GM18870 (cell line): ENCODE measurements around the gene COPZ1.

ENCODE experiments used
- ATAC-seq: cut with Tn5 transposase; IDR thresholded peaks from one replicate; pipeline ENCODE4 v1.9.1; 2021; ENCODE audit warnings: moderate library complexity; ENCODE audit not compliant: unreplicated experiment

COPZ1 gene

DNA sequence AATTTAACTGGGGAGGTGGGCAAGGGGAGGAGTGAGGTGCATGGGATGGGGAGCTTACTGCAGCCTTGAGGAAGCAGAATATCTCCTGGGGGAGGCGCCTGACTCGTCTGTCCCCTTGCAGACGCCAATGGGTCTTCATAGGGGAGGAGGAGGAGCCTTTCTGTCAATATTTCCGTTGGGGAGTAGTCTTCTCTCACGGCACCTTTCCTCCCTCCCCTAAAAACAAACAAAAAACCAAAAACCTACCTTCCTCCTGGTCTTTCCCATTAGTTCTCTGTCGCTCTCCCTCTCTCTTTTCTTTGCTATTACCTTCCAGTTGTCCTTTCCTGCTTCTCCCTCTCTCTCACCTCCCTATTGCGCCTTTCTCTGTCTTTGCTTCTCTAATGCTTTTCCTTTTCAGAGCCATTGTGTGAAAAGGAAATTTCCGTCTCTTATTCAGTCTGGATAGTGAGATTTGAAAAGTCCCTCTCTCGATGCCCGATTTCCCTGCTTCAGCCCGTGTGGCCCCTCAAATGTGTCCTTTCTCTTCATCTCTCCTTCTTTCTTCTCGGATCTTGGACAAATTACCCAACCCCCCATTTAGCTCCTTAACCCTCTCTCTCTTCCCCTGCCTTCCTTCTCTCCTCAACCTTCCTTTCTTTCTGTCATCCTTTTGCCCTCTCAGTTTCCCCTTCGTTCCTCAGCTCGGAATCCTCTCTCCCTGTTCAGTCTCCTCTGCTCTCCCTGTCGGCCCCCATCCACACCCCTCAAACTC lies 33.4 kb downstream of the COPZ1 start:
- no peak for ATAC-seq

GRCh38 chr12:54358945-54359761 lies 34.2 kb downstream of the COPZ1 start:
- ATAC-seq = peak; percentile 98

GRCh38 chr12:54359762-54360351 lies 34.9 kb downstream of the COPZ1 start:
- ATAC-seq = no peak

GRCh38 chr12:54360717-54361456 lies 36.0 kb downstream of the COPZ1 start:
- ATAC-seq = no peak

GRCh38 chr12:54363047-54363446 lies 38.1 kb downstream of the COPZ1 start:
- ATAC-seq = no peak

DNA sequence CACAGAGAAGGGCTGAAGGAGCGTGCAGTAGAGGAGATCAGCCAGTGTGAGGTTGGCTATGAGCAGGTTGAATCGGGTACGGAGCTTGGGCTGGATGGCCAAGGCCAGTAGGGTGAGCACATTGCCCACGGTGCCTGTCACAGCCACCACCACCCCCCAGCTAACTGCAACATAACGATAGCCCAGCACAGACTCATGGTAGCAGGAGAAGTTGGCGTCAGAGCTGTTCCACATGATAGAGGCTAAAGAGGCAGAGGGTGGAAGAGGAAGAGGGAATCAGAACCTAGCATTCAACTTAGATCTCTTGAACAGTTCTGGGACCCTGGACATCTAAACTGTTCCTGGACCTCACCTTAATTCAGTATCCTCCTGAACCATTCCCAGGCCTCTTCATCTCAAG lies 38.7 kb downstream of the COPZ1 start:
- no peak for ATAC-seq

DNA sequence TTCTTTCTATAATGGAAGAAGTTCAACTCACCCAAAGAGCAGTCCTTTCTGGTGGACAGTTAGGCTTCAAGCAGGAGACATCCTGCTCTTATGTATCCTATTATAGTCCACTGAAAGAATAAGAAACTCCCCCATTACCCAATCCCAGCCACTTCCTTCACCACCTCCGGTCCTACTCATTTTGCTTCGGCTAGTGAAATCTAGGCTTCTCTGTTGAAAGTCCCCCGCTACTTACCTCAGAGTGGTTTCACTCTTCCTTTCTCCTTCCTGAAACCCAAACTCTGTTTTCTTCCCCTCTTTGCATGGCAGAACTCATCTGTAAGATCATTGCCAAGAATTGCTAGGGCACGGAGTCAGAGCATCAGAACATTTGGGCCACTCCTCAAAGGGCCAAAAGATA lies 39.5 kb downstream of the COPZ1 start, which contains the start of gene GPR84:
GPR84 (minus strand) TSS at position 74 of the 400 bp plus-strand sequence. CDS start 635 bp downstream, outside the sequence.
- ATAC-seq = peak; percentile 39

- ATAC-seq = peak; percentile 19
Observed at GRCh38 chr12:54368025-54368708, 43.2 kb downstream of the COPZ1 start.

DNA sequence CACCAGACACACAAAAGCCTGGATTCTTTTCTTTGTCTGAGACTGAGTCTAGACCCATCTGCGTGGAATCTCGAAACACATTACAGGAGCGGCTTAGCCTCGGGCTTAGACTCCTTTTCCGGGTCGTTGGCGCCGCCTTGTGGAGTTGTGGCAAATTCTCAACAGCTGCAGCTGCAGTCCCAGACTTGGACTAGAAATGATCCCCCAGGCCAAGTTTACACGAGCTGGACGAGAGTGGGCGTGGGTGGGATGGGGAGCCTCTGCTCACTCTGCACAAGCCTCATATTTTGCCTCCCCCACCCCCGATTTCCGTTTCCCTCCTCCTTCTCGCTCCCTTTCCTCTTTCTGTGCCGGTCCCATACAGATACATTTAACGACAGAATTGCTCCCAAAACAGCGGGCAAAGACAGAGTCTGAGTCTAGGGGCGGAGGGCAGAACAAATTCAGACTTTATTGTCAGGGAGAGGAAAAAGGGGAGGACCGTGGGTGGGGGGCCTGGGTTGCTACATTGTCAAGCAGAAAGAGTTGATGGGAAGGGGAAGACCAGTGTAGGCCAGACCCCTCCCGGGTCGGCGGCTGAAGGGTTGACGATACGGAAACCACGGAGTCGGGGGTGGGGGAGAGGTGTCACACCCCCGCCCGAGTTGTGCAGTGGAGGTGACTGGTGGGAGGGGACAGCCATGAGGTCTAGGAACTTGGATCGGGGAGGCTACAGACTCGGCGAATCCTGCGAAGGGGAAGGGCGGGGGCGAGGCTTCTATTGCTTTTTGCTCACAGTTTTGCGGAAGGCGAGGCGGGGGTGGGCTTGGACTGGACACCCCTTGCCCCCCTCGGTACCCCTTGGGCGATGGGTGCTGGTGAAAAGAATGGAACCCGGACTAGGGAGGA lies 44.0 kb downstream of the COPZ1 start:
- peak; percentile 41 for ATAC-seq

DNA sequence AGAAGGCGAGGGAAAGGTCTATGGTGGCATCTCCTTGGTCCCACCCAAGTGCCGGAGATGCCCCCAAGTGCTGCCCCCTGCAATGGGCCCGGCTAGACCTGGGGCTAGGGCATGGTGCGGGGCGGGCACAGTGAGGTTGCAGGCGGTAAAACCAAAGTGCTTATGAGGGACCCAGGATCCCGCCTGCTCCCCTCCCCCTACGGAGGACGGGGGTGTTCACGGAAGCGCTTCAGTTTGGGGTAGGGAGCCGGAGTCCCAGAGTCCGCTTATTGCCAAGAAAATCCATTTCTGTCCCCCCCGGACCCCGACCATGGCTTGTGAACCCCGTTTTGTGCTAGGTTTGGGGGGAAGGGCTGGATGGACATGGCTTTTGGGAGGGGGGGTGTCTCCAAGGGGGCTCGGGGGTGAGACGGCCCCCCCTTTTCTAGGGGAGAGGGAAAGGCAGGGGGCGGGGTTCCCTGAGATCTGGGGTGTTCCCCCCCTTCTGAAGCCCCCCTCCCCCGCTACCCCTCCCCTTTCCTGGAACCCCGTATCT lies 44.7 kb downstream of the COPZ1 start:
- ATAC-seq = no peak

GRCh38 chr12:54370171-54370730 lies 45.3 kb downstream of the COPZ1 start:
- ATAC-seq = no peak

- ATAC-seq = no peak
Observed at GRCh38 chr12:54371328-54372112, 46.6 kb downstream of the COPZ1 start.

- no peak for ATAC-seq
Observed at GRCh38 chr12:54372113-54372806, 47.3 kb downstream of the COPZ1 start.

- ATAC-seq = no peak
Observed at GRCh38 chr12:54373649-54374561, 49.0 kb downstream of the COPZ1 start.

GRCh38 chr12:54374562-54375258 lies 49.8 kb downstream of the COPZ1 start:
- no peak for ATAC-seq

DNA sequence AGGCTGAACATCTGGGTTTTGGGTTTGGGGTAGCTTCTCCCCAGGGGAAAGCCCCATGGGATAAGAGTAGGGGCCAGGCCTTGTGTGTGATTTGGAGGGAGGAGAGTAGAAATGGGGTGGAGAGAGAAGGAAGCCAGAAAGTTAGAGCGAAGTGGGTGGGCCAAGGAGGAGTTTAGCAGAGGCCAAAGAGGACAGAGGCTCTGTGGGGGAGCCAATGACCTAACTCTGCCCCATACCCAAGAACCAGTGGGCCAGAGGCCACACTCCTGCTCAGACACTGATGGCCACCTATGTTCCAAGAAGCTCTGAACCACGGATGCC lies 50.3 kb downstream of the COPZ1 start:
- no peak for ATAC-seq
